GM12864 (cell line): ENCODE data around the gene SLC35F3.

Experiments used
- DNase-seq: peaks from one replicate; pipeline ENCODE4 v3.0.0-alpha.2; 2011; ENCODE audit warnings: low read depth
- H3K4me3 ChIP-seq: 2 replicates; pipeline ENCODE4 v1.5.1; 2011; ENCODE audit warnings: mild to moderate bottlenecking, low read depth, low read length, control low read depth
- CTCF ChIP-seq: IDR thresholded peaks from 2 replicates; pipeline ENCODE4 v1.5.1; 2011; ENCODE audit warnings: low read depth, mild to moderate bottlenecking, moderate library complexity, low read length, control low read depth, inconsistent platforms; ENCODE audit errors: missing control alignments

SLC35F3 gene

GRCh38 chr1:234008591-234008990 is 104.1 kb downstream of the SLC35F3 start:
- no peak for TF ChIP-seq CTCF
- H3K4me3 ChIP-seq = no peak overlapping the region
- DNase-seq = no peak

GRCh38 chr1:234009668-234010067 is 105.2 kb downstream of the SLC35F3 start:
- no peak for TF ChIP-seq CTCF
- DNase-seq = no peak
- no peak overlapping the region for H3K4me3 ChIP-seq

GRCh38 chr1:234014208-234014607 is 109.7 kb downstream of the SLC35F3 start:
- no peak overlapping the region for H3K4me3 ChIP-seq
- DNase-seq = no peak
- no peak for TF ChIP-seq CTCF

- DNase-seq = no peak
Observed at GRCh38 chr1:234018816-234019215, 114.3 kb downstream of the SLC35F3 start.

GRCh38 chr1:234019387-234019786 is 114.9 kb downstream of the SLC35F3 start:
- DNase-seq = no peak
- no peak for TF ChIP-seq CTCF
- H3K4me3 ChIP-seq = no peak overlapping the region

More at GRCh38 chr1:234018816-234019215, 114.3 kb downstream of the SLC35F3 start:
- no peak for TF ChIP-seq CTCF
- H3K4me3 ChIP-seq = no peak overlapping the region

- no peak for DNase-seq
- H3K4me3 ChIP-seq = no peak overlapping the region
Observed at GRCh38 chr1:234022302-234022701, 117.8 kb downstream of the SLC35F3 start.

More at GRCh38 chr1:234022302-234022701, 117.8 kb downstream of the SLC35F3 start:
- TF ChIP-seq CTCF = no peak
